GM18517 (cell line): ENCODE data around the gene ZC3H13.
A peak's percentile ranks its signal among the peaks of the same experiment; 100 is the strongest.

Source experiments
- ATAC-seq: cut with Tn5 transposase; IDR thresholded peaks from one replicate; pipeline ENCODE4 v1.9.1; 2021; ENCODE audit warnings: mild to moderate bottlenecking, moderate library complexity; ENCODE audit not compliant: unreplicated experiment

ZC3H13 gene

DNA sequence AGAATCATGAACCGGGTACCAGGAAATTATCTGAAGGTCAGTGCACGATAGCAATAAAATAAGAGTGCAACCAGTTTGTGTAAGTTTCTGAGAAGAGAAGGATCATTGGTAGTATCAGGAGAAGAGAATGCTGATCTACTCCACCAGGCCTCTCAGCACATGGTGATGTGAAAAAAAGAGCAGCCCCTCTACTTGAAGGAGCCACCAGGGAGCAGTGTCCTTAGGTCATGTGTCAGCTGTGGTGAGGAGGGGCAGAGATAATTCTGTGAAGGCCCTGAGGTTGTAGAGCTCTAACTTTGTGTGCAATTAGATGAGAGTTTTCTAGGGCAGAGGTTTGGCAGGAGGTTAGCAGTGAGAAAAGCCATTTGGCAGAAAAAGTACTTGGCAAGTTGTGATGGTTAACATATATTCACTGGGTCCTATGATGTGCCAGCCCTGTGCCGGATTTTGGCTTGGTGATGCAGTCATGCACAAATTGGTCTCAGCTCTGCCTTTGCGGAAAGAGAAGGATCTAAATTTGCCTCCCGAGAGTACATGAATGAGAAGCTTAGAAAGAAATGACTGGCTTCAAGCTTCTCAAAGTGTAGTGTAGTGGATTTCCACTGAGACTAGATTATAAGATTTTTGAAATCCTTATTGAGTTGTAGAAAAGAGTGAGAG lies 19.2 kb upstream of the ZC3H13 start:
- ATAC-seq, result peak; percentile 94

- ATAC-seq, result no peak
Observed at GRCh38 chr13:46063292-46063691, 10.7 kb upstream of the ZC3H13 start.

GRCh38 chr13:46062185-46062584 lies 9.6 kb upstream of the ZC3H13 start:
- no peak for ATAC-seq

- no peak for ATAC-seq
Observed at GRCh38 chr13:46059405-46059804, 6.9 kb upstream of the ZC3H13 start.

DNA sequence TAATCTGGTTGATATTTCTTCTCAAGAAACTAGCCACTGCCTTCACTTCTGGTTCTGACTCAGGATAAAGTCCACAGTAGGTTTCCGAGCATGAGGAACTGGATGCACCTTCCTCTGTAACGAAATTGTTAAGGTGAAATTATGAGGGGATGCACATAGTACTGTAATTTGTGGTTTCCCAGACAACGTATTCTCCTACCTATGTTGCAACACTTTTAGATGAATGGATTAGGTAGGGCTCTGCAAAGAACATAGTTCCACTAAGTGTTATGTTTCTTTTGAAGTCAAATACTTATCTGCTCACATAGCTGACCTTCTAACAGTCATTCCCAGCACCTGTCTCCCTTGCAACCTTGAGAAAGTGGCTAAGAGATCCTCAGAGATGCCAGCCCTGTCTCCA lies 5.7 kb upstream of the ZC3H13 start:
- ATAC-seq, result no peak

- ATAC-seq, result no peak
Observed at GRCh38 chr13:46057256-46058015, 4.9 kb upstream of the ZC3H13 start.

GRCh38 chr13:46053162-46054012 lies 841 bp upstream of the ZC3H13 start:
- no peak for ATAC-seq

DNA sequence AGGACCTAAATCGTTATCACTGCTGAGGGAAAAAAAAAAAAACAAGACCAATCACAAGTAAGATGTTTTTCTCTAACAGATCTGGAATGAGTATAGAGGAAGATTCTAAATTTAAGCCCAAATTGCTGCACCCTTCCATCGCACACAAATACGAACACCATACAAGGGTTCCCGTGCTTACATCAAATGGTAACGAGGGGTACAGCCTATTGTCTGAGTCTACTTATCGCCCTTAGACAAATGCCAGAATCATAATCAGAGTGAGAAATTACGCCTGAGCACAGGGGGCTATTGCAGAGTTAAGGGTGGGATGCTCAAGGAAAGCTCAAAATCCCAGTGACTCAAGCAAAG lies 603 bp downstream of the ZC3H13 start:
- ATAC-seq, result peak; percentile 7

GRCh38 chr13:46050771-46051170 lies 1.8 kb downstream of the ZC3H13 start:
- ATAC-seq, result no peak

GRCh38 chr13:46045424-46045823 lies 7.1 kb downstream of the ZC3H13 start:
- ATAC-seq, result no peak

GRCh38 chr13:46043647-46044046 lies 8.9 kb downstream of the ZC3H13 start:
- ATAC-seq, result no peak

DNA sequence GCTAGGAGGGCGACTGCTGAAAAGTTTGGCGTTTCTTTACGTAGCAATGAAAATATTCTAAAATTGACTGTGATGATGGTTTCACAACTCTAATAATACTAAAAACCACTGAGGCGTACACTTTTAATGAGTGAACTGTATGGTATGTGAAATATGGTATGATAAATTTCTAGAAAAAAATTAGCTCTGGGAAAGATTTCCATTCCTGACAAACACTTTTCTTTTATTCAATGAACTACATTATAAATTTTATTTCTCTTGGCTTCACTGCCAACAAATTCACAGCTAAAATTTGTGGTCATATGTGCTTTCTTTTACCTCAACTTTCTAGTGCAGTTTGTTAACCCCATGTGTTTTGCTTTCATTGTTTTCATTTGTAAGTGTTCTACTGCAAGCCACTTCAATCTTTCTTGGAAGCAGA lies 11.1 kb downstream of the ZC3H13 start:
- ATAC-seq, result no peak

- no peak for ATAC-seq
Observed at GRCh38 chr13:46040763-46041162, 11.8 kb downstream of the ZC3H13 start.

GRCh38 chr13:46039411-46040182 lies 12.9 kb downstream of the ZC3H13 start:
- no peak for ATAC-seq

GRCh38 chr13:46038296-46038695 lies 14.2 kb downstream of the ZC3H13 start:
- ATAC-seq, result no peak

DNA sequence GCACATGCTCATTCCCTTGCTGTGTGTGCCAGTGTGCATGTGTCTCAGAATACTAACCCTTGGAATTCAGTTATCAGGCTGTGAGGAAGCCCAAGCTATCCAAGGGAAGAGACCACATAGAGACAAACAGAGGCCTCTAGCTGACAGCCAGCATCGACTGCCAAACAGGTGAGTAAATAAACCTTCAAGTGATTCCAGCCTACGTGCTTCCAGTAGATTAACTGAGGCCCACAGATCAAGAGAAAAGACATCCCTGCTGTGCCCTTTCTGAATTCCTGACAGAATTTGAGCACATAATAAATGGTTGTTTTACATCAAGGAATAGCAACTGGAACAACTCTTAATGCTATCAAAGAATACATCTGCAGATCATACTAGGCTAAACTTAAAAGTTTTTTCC lies 17.5 kb downstream of the ZC3H13 start:
- ATAC-seq, result no peak

GRCh38 chr13:46032341-46032740 lies 20.2 kb downstream of the ZC3H13 start:
- ATAC-seq, result no peak

- ATAC-seq, result no peak
Observed at GRCh38 chr13:46031581-46032263, 20.8 kb downstream of the ZC3H13 start.

DNA sequence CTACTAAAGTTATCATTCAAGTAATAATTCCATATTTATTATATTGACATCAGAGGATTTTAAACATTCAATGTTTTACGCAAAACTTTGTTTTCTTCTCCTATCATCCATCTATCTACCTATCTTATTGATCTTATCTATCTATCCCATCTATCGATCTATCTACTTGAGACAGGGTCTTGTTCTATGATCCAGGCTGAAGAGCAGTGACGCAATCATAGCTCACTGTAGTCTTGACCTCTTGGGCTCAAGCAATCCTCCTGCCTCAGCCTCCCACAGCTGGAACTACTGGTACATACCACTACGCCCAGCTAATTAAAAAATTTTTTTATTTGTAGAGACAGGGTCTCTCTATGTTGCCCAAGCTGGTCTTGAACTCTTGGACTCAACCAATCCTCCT lies 27.4 kb downstream of the ZC3H13 start:
- ATAC-seq, result no peak

- no peak for ATAC-seq
Observed at GRCh38 chr13:46022481-46022880, 30.1 kb downstream of the ZC3H13 start.
